Dermis microvascular lymphatic vessel endothelial cell (primary cell): ENCODE measurements around the gene RPUSD4. TPM values are rescaled to one million over a fixed set of nuclear protein-coding genes. Genes with fewer than 3 reads are reported as not detected.
A peak's percentile ranks its signal among the peaks of the same experiment; 100 is the strongest.
"Not testable (repeated sequence)": the region's sequence is repeated elsewhere in the genome, so short reads cannot be mapped to it uniquely, and the experiment has no call there.

Experiments used
- DNase-seq, 2 donors: peaks; one replicate each; pipeline versions ENCODE4 v3.0.0 to v3.0.0-alpha.2; 2010; ENCODE audit warnings: low read depth in 2 of 2
- total RNA-seq: library from RNA; depleted of rRNA; stranded (reverse); fragments of >200 nt; gene quantifications from 2 replicates; pipeline ENCODE4 v1.2.1, GENCODE V29; 2014

The RPUSD4 gene
- 31.2 and 33.3 TPM in 2 replicates for total RNA-seq

GRCh38 chr11:126211236-126212088 lies at the start of gene RPUSD4, which contains the start of gene FAM118B:
Gene RPUSD4 (minus strand): TSS chr11:126211650. CDS start chr11:126211638, 12 bp downstream.
Gene FAM118B (plus strand): TSS chr11:126211782. CDS start chr11:126235002, 23,220 bp downstream.
- DNase-seq = peak; percentile 90 to 98

- peak in 1 of 2 donors; percentile 18 for DNase-seq
These were observed 46.3 kb upstream of the RPUSD4 start for GRCh38 chr11:126257764-126258163.

- DNase-seq = no peak
These were observed 45.7 kb upstream of the RPUSD4 start for GRCh38 chr11:126257144-126257543.

- no peak for DNase-seq
These were observed 44.8 kb upstream of the RPUSD4 start for GRCh38 chr11:126256216-126256615.

- DNase-seq = not testable (repeated sequence)
These were observed 44.1 kb upstream of the RPUSD4 start for GRCh38 chr11:126255507-126255906.

- no peak for DNase-seq
These were observed 43.4 kb upstream of the RPUSD4 start for GRCh38 chr11:126254819-126255218.

GRCh38 chr11:126253265-126253664 lies 41.8 kb upstream of the RPUSD4 start:
- DNase-seq = no peak

- DNase-seq = peak in 1 of 2 donors; percentile 86
These were observed 35.2 kb upstream of the RPUSD4 start for GRCh38 chr11:126246636-126247035.

GRCh38 chr11:126233391-126233790 lies 21.9 kb upstream of the RPUSD4 start:
- DNase-seq = peak in 1 of 2 donors; percentile 58

- DNase-seq = peak in 1 of 2 donors; percentile 27
These were observed 21.2 kb upstream of the RPUSD4 start for GRCh38 chr11:126232683-126233082.

- peak in 1 of 2 donors; percentile 87 for DNase-seq
These were observed 20.4 kb upstream of the RPUSD4 start for GRCh38 chr11:126231725-126232459.

GRCh38 chr11:126229858-126230540 lies 18.5 kb upstream of the RPUSD4 start:
- DNase-seq = peak in 1 of 2 donors; percentile 46

- DNase-seq = no peak
These were observed 15.1 kb upstream of the RPUSD4 start for GRCh38 chr11:126226334-126227084.

GRCh38 chr11:126225295-126225665 lies 13.8 kb upstream of the RPUSD4 start:
- no peak for DNase-seq

GRCh38 chr11:126224647-126225294 lies 13.3 kb upstream of the RPUSD4 start:
- DNase-seq = no peak

GRCh38 chr11:126219547-126219946 lies 8.1 kb upstream of the RPUSD4 start:
- DNase-seq = no peak

- DNase-seq = no peak
These were observed 6.0 kb upstream of the RPUSD4 start for GRCh38 chr11:126217491-126217890.

GRCh38 chr11:126216526-126217305 lies 5.3 kb upstream of the RPUSD4 start:
- no peak for DNase-seq

- peak in 1 of 2 donors; percentile 31 for DNase-seq
These were observed 3.4 kb upstream of the RPUSD4 start for GRCh38 chr11:126214841-126215240.

- no peak for DNase-seq
These were observed 3.0 kb upstream of the RPUSD4 start for GRCh38 chr11:126214441-126214840.
